ENCODE data around the gene PHLDA3.

- no peak for TF ChIP-seq CTCF (IDR thresholded peaks at IDR 0.05)
- no peak for TF ChIP-seq EP300 (IDR thresholded peaks at IDR 0.05)
- TF ChIP-seq POLR2A (IDR thresholded peaks at IDR 0.05), result no peak
Observed at GRCh38 chr1:201459052-201459451, 9.9 kb downstream of the PHLDA3 start.

All from ovary (tissue), 3 donors.